Esophagus (tissue), 2 donors: ENCODE measurements around the gene SUMF1. TPM values are rescaled to one million over a fixed set of nuclear protein-coding genes. Genes with fewer than 3 reads are reported as not detected.
A peak's percentile ranks its signal among the peaks of the same experiment; 100 is the strongest.

Experiments used
- H3K27ac ChIP-seq, 2 donors: one replicate each; pipeline ENCODE4 v1.5.1; 2013; ENCODE audit warnings: low read depth in 2 of 2, mild to moderate bottlenecking in 2 of 2, inconsistent platforms in 1 of 2, low read length in 1 of 2, moderate library complexity in 1 of 2
- H3K27me3 ChIP-seq, 2 donors: one replicate each; pipeline ENCODE4 v1.6.1; 2013; ENCODE audit warnings: low read length in 2 of 2, control low read depth in 1 of 2, mild to moderate bottlenecking in 1 of 2; ENCODE audit not compliant: insufficient read depth in 2 of 2, control insufficient read depth in 1 of 2
- H3K36me3 ChIP-seq, 2 donors: one replicate each; pipeline ENCODE4 v1.6.1; 2013; ENCODE audit warnings: low read length in 1 of 2; ENCODE audit not compliant: control insufficient read depth in 2 of 2, insufficient read depth in 2 of 2
- H3K4me1 ChIP-seq, 2 donors: one replicate each; pipeline ENCODE4 v1.6.1; 2013; ENCODE audit warnings: low read length in 1 of 2; ENCODE audit not compliant: control insufficient read depth in 2 of 2, insufficient read depth in 2 of 2
- H3K4me3 ChIP-seq, 2 donors: one replicate each; pipeline ENCODE4 v1.5.1; 2013; ENCODE audit warnings: low read length in 2 of 2, mild to moderate bottlenecking in 2 of 2, low read depth in 1 of 2, moderate library complexity in 1 of 2
- H3K9me3 ChIP-seq, 2 donors: one replicate each; pipeline ENCODE4 v1.6.1; 2013; ENCODE audit warnings: mild to moderate bottlenecking in 2 of 2, low read depth in 1 of 2, low read length in 1 of 2, moderate library complexity in 1 of 2; ENCODE audit not compliant: control insufficient read depth in 2 of 2, insufficient read depth in 1 of 2
- WGBS, 2 donors: extraction: QIAGEN DNeasy Blood & Tissue Kit; methylation state at CpG; one replicate each; pipeline ENCODE4 v1.1.7; 2013; 5-methylcytosine and 5-hydroxymethylcytosine counted together
- polyA plus RNA-seq, 2 donors: library from polyadenylated mRNA; stranded (reverse); fragments of 200-250 nt; gene quantifications; one replicate each; pipeline ENCODE4 v1.2.3, GENCODE V29; 2013
- donor health status: healthy with polysubstance abuse.
- donor health status: Bipolar disorder and iron deficiency.

Gene SUMF1
- polyA plus RNA-seq, 2 donors, result 14.3 to 21.6 TPM

- H3K4me3 ChIP-seq, result no peak overlapping the region
- no peaks in the 10 kb centered on the region for H3K9me3 ChIP-seq
- no peaks in the 10 kb centered on the region for H3K27me3 ChIP-seq
- H3K4me1 ChIP-seq, result no peaks in the 10 kb centered on the region
- H3K36me3 ChIP-seq, result peaks cover 0 to 4% of the 10 kb centered on the region in 2 donors
- no peak overlapping the region for H3K27ac ChIP-seq
- WGBS, 2 donors, result 76 to 78% methylated on average over 4 of the region's 4 CpGs
Observed at GRCh38 chr3:4358273-4358672, 108.8 kb downstream of the SUMF1 start.

GRCh38 chr3:4356546-4357410, 110.3 kb downstream of the SUMF1 start:
- 69 to 73% methylated on average over 10 of the region's 10 CpGs for WGBS, 2 donors
- Histone ChIP-seq H3K4me3 (no peak overlapping the region), H3K27ac (no peak overlapping the region)

GRCh38 chr3:4356220-4356540, 110.9 kb downstream of the SUMF1 start:
- H3K36me3 ChIP-seq, result no peaks in the 10 kb centered on the region
- H3K4me1 ChIP-seq, result no peaks in the 10 kb centered on the region
- WGBS, 2 donors, result 81 to 92% methylated on average over 6 of the region's 6 CpGs
- no peaks in the 10 kb centered on the region for H3K27me3 ChIP-seq
- no peak overlapping the region for H3K27ac ChIP-seq
- H3K9me3 ChIP-seq, result no peaks in the 10 kb centered on the region
- H3K4me3 ChIP-seq, result no peak overlapping the region

More at GRCh38 chr3:4356546-4357410, 110.3 kb downstream of the SUMF1 start:
- Histone ChIP-seq H3K4me1 (no peaks in the 10 kb centered on the region), H3K9me3 (no peaks in the 10 kb centered on the region), H3K27me3 (no peaks in the 10 kb centered on the region), H3K36me3 (peaks cover 0 to 2% of the 10 kb centered on the region in 2 donors)

GRCh38 chr3:4355401-4356219, 111.5 kb downstream of the SUMF1 start:
- Histone ChIP-seq H3K36me3 (no peaks in the 10 kb centered on the region), H3K4me1 (no peaks in the 10 kb centered on the region), H3K9me3 (no peaks in the 10 kb centered on the region), H3K27me3 (no peaks in the 10 kb centered on the region), H3K4me3 (no peak overlapping the region), H3K27ac (no peak overlapping the region)
- 49 to 58% methylated on average over 6 of the region's 6 CpGs for WGBS, 2 donors

- WGBS, 2 donors, result 89 to 93% methylated on average over 4 of the region's 4 CpGs
- Histone ChIP-seq H3K9me3 (no peaks in the 10 kb centered on the region), H3K27ac (no peak overlapping the region), H3K4me3 (no peak overlapping the region), H3K27me3 (no peaks in the 10 kb centered on the region), H3K4me1 (no peaks in the 10 kb centered on the region), H3K36me3 (no peaks in the 10 kb centered on the region)
Observed at GRCh38 chr3:4351872-4352271, 115.2 kb downstream of the SUMF1 start.

- H3K4me1 ChIP-seq, result no peaks in the 10 kb centered on the region
- no peaks in the 10 kb centered on the region for H3K9me3 ChIP-seq
- H3K27me3 ChIP-seq, result no peaks in the 10 kb centered on the region
- H3K27ac ChIP-seq, result peak overlapping the region in 1 of 2 donors; percentile 24
- 52% methylated on average over 11 of the region's 11 CpGs for WGBS, 2 donors
- no peaks in the 10 kb centered on the region for H3K36me3 ChIP-seq
- no peak overlapping the region for H3K4me3 ChIP-seq
Observed at GRCh38 chr3:4351164-4351855, 115.8 kb downstream of the SUMF1 start.

- H3K9me3 ChIP-seq, result no peaks in the 10 kb centered on the region
- H3K27ac ChIP-seq, result no peak overlapping the region
- H3K4me3 ChIP-seq, result no peak overlapping the region
- H3K4me1 ChIP-seq, result no peaks in the 10 kb centered on the region
- no peaks in the 10 kb centered on the region for H3K36me3 ChIP-seq
- WGBS, 2 donors, result 0 to 1% methylated on average over 2 of the region's 2 CpGs
- H3K27me3 ChIP-seq, result no peaks in the 10 kb centered on the region
Observed at GRCh38 chr3:4350789-4351163, 116.3 kb downstream of the SUMF1 start.

- H3K27me3 ChIP-seq, result no peaks in the 10 kb centered on the region
- no peak overlapping the region for H3K4me3 ChIP-seq
- 87% methylated on average over 1 of the region's 1 CpG for WGBS, 2 donors
- H3K9me3 ChIP-seq, result no peaks in the 10 kb centered on the region
- no peaks in the 10 kb centered on the region for H3K4me1 ChIP-seq
- H3K27ac ChIP-seq, result no peak overlapping the region
- H3K36me3 ChIP-seq, result no peaks in the 10 kb centered on the region
Observed at GRCh38 chr3:4343258-4343657, 123.8 kb downstream of the SUMF1 start.

GRCh38 chr3:4341336-4341675, 125.8 kb downstream of the SUMF1 start:
- Histone ChIP-seq H3K4me1 (no peaks in the 10 kb centered on the region), H3K36me3 (no peaks in the 10 kb centered on the region), H3K27me3 (no peaks in the 10 kb centered on the region), H3K9me3 (no peaks in the 10 kb centered on the region), H3K27ac (no peak overlapping the region), H3K4me3 (no peak overlapping the region)
